A673 (cell line): Measurements from ENCODE around the gene ARHGAP6. TPM values are rescaled to one million over a fixed set of nuclear protein-coding genes. Genes with fewer than 3 reads are reported as not detected.

Experiments used
- BruUV-seq: library from RNA; stranded (reverse); fragments of 400-500 nt; replicated peaks from 2 replicates; lab custom pipeline; 2021; lab: Mats Ljungman, UMichigan
- CTCF ChIA-PET: fragments of 300-600 bp; sonication (Branson Sonifier 250); formaldehyde crosslinking; loops from one replicate; lab custom pipeline; 2022; ENCODE audit warnings: antibody characterized with exemption; lab: Charles Lee
- POLR2A ChIA-PET: fragments of 300-600 bp; sonication (Branson Sonifier 250); formaldehyde crosslinking; loops from one replicate; lab custom pipeline; 2022; ENCODE audit warnings: antibody characterized with exemption; ENCODE audit not compliant: low non-redundant PET; lab: Charles Lee
- DNase-seq: peaks from one replicate; pipeline ENCODE4 v3.0.0-alpha.2; 2015; ENCODE audit warnings: low spot score
- H3K27ac ChIP-seq: fragments of 200-600 bp; sonication (generic); 2 replicates; pipeline ENCODE4 v1.5.1; 2016; ENCODE audit warnings: mixed run types, low read depth, mild to moderate bottlenecking, mixed read lengths, antibody characterized with exemption, low read length; ENCODE audit not compliant: poor library complexity, severe bottlenecking
- H3K27me3 ChIP-seq: fragments of 200-600 bp; sonication (generic); replicated peaks from 2 replicates; pipeline ENCODE4 v1.6.1; 2017; ENCODE audit warnings: mixed run types, low read depth, mild to moderate bottlenecking, mixed read lengths, antibody characterized with exemption, low read length; ENCODE audit not compliant: insufficient read depth, poor library complexity
- H3K36me3 ChIP-seq: fragments of 200-600 bp; sonication (generic); 2 replicates; pipeline ENCODE4 v1.6.1; 2016; ENCODE audit warnings: mixed run types, mild to moderate bottlenecking, mixed read lengths, antibody characterized with exemption, low read length; ENCODE audit not compliant: insufficient read depth, poor library complexity, severe bottlenecking
- H3K4me1 ChIP-seq: fragments of 200-600 bp; sonication (generic); 2 replicates; pipeline ENCODE4 v1.6.1; 2017; ENCODE audit warnings: mixed run types, mild to moderate bottlenecking, mixed read lengths, antibody characterized with exemption, low read length; ENCODE audit not compliant: insufficient read depth, poor library complexity, severe bottlenecking
- H3K4me3 ChIP-seq: fragments of 200-600 bp; sonication (generic); 2 replicates; pipeline ENCODE4 v1.5.1; 2016; ENCODE audit warnings: low read depth, mixed run types, mild to moderate bottlenecking, mixed read lengths, low read length; ENCODE audit not compliant: poor library complexity, severe bottlenecking
- H3K9me3 ChIP-seq: fragments of 200-600 bp; sonication (generic); 2 replicates; pipeline ENCODE4 v1.6.1; 2016; ENCODE audit warnings: mixed run types, low read depth, mild to moderate bottlenecking, mixed read lengths, antibody characterized with exemption, low read length; ENCODE audit not compliant: poor library complexity, severe bottlenecking
- EZH2 ChIP-seq: fragments of 200-600 bp; sonication (generic); IDR thresholded peaks from 2 replicates; pipeline ENCODE4 v1.6.1; 2017; ENCODE audit warnings: borderline replicate concordance, low read depth, mild to moderate bottlenecking, mixed read lengths, antibody characterized with exemption, low read length; ENCODE audit not compliant: poor library complexity, severe bottlenecking
- intact Hi-C: fragments of 100-400 bp; cut with micrococcal nuclease; formaldehyde crosslinking; loops from one replicate; pipeline ENCODE4 v1.10.0; 2022; ENCODE audit not compliant: unreplicated experiment
- total RNA-seq: library from RNA; stranded (reverse); gene quantifications from 2 replicates; pipeline ENCODE4 v1.2.3, GENCODE V29; 2021
- TF ChIP-seq, protein P1 (sequence below): fragments of 300-800, 200-600 bp; sonication (generic); conservative IDR thresholded peaks from 2 replicates; pipeline ENCODE4 v1.5.1; 2017; ENCODE audit warnings: low read depth, mild to moderate bottlenecking, antibody characterized with exemption, low read length, moderate library complexity, mixed read lengths

ARHGAP6 gene
- total RNA-seq, 1 experiment from 2014 or later, result not detected

DNA sequence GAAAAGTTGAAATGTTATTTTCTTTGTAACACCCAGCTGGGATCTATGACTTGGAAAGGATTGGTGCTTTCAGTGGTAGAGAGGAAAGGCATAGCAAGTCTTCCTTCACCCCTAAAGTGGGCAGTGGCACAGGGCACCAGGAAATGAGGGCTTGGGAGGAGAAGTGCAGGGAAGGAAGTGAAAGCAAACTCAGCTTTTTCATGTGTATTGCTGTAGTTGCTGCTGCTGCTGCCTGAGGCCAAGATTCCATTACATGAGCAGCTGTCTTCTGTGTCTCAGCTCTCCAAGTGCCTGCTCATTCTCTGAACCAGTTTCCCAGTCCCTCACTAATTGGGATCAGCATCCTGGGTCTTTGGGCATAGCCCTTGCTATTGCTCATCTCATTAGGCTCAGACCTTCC, 552.0 kb downstream of the ARHGAP6 start:
- intact Hi-C loops, result no loop called here
- no peak overlapping the region for H3K27ac ChIP-seq
- H3K4me3 ChIP-seq, result no peak overlapping the region
- no peak for DNase-seq
- BruUV-seq, result no TSS peak
- no peaks in the 10 kb centered on the region for H3K4me1 ChIP-seq
- peaks cover 39% of the 10 kb centered on the region for H3K36me3 ChIP-seq
- ChIA-PET CTCF (no interaction called here), POLR2A (interaction anchor here (0.6 kb wide), 1 partner anchor 448 kb away, joined by 4 read pairs; no protein-coding TSS in a partner anchor)
- TF ChIP-seq EZH2, result no peak
- TF ChIP-seq, protein P1, sequence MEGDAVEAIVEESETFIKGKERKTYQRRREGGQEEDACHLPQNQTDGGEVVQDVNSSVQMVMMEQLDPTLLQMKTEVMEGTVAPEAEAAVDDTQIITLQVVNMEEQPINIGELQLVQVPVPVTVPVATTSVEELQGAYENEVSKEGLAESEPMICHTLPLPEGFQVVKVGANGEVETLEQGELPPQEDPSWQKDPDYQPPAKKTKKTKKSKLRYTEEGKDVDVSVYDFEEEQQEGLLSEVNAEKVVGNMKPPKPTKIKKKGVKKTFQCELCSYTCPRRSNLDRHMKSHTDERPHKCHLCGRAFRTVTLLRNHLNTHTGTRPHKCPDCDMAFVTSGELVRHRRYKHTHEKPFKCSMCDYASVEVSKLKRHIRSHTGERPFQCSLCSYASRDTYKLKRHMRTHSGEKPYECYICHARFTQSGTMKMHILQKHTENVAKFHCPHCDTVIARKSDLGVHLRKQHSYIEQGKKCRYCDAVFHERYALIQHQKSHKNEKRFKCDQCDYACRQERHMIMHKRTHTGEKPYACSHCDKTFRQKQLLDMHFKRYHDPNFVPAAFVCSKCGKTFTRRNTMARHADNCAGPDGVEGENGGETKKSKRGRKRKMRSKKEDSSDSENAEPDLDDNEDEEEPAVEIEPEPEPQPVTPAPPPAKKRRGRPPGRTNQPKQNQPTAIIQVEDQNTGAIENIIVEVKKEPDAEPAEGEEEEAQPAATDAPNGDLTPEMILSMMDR, result no peak
- no peaks in the 10 kb centered on the region for H3K9me3 ChIP-seq
- no peaks in the 10 kb centered on the region for H3K27me3 ChIP-seq

DNA sequence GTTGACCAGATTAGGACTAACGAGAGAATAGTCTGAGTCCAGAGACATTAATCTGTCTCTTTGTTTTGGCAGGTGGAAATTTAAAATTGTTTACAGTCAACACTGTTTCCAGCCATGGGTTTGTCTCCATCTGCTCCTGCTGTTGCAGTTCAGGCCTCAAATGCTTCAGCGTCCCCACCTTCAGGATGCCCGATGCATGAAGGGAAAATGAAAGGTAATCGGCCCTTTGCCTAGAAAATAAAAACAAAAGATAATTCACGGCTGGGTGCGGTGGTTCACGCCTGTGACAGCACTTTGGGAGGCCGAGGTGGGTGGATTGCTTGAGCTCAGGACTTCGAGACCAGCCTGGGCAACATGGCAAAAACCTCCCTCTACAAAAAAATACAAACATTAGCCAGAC, 553.8 kb downstream of the ARHGAP6 start:
- H3K4me1 ChIP-seq, result no peaks in the 10 kb centered on the region
- no peak for DNase-seq
- TF ChIP-seq, protein P1, result no peak
- no peak for TF ChIP-seq EZH2
- POLR2A ChIA-PET, result no interaction called here
- H3K4me3 ChIP-seq, result peak overlapping the region; percentile 66
- CTCF ChIA-PET, result interaction anchor here (0.6 kb wide), 1 partner anchor 19 kb away, joined by 3 read pairs; no protein-coding TSS in a partner anchor
- peak overlapping the region; percentile 84 for H3K27ac ChIP-seq
- intact Hi-C loops, result no loop called here
- BruUV-seq, result TSS peak; percentile 35
- no peaks in the 10 kb centered on the region for H3K9me3 ChIP-seq
- peaks cover 23% of the 10 kb centered on the region for H3K36me3 ChIP-seq
- H3K27me3 ChIP-seq, result no peaks in the 10 kb centered on the region

DNA sequence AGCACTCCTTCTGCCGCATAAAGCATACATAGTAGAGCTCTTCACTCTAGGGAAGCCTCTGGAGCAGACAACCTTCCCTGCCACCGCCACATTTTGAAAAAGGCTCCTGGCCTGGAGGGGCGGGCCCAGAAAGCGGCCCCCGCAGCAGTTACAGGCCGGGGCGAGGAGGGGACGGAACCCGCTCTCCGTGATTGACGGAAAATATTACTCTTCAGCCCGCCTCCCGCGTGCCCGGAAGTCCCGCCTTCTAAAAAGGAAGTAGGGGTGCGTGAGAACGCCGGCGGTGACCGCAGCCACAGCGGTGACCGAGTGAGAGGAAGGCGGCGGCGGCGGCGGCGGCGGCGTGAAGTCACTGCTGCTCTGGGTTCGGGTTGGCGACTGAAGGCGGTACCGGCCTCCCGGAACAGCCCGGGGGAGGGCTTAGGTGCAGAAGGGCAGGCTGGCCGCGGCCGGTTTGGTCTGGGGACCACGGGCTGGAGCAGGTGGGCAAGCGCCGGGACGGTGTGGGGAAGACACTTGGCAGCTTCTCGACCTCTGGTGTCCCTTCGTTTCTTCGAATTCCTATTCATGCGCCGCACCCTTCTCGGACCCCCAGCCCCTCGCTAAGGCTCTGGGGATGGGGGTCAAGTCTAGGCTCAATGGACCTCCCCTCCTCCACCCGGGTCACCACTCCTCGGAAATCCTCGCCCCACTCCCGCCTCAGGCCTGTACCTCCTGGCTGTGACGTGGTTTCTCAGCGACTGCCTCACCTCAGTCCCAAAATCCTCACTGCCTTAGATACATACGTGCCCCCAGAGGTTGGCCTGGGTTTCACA, 554.5 kb downstream of the ARHGAP6 start, which contains the start of gene HCCS:
TSS of gene HCCS (plus strand) at position 296 of the 815 bp plus-strand sequence. CDS start 729 bp downstream, outside the sequence.
- no peaks in the 10 kb centered on the region for H3K9me3 ChIP-seq
- peaks cover 17% of the 10 kb centered on the region for H3K36me3 ChIP-seq
- intact Hi-C loops, result no loop called here
- DNase-seq, result peak; percentile 88
- no peaks in the 10 kb centered on the region for H3K4me1 ChIP-seq
- no TSS peak for BruUV-seq
- ChIA-PET POLR2A (no interaction called here), CTCF (interaction anchor here (0.6 kb wide), 1 partner anchor 18 kb away, joined by 3 read pairs; no protein-coding TSS in a partner anchor)
- no peak for TF ChIP-seq EZH2
- TF ChIP-seq, protein P1, result no peak
- no peaks in the 10 kb centered on the region for H3K27me3 ChIP-seq
- H3K27ac ChIP-seq, result peak within 1 kb of the TSS; percentile 84
- H3K4me3 ChIP-seq, result peak within 1 kb of the TSS; percentile 66
